GM19468 (cell line): Measurements from ENCODE around the gene DDX21.
"Not testable (repeated sequence)": the region's sequence is repeated elsewhere in the genome, so short reads cannot be mapped to it uniquely, and the experiment has no call there.

Experiments used
- ATAC-seq: cut with Tn5 transposase; IDR thresholded peaks from one replicate; pipeline ENCODE4 v1.9.1; 2021; ENCODE audit warnings: mild to moderate bottlenecking, moderate library complexity, moderate number of reproducible peaks; ENCODE audit not compliant: unreplicated experiment; ENCODE audit errors: extremely low read depth

DDX21 gene

GRCh38 chr10:68982389-68982788 lies 26.4 kb downstream of the DDX21 start:
- no peak for ATAC-seq

GRCh38 chr10:68987611-68988010 lies 31.6 kb downstream of the DDX21 start:
- ATAC-seq = no peak

- ATAC-seq = peak; percentile 77
These were observed 32.8 kb downstream of the DDX21 start, which contains the start of gene KIFBP for GRCh38 chr10:68988530-68989316. Gene KIFBP, plus strand, starts transcription at chr10:68988803. Its CDS starts 30 bp downstream, at chr10:68988833.

- ATAC-seq = no peak
These were observed 33.5 kb downstream of the DDX21 start for GRCh38 chr10:68989317-68989990.

GRCh38 chr10:68992636-68993440 lies 36.9 kb downstream of the DDX21 start:
- no peak for ATAC-seq

- no peak for ATAC-seq
These were observed 41.2 kb downstream of the DDX21 start for GRCh38 chr10:68997211-68997610.

GRCh38 chr10:69004821-69005220 lies 48.9 kb downstream of the DDX21 start:
- ATAC-seq = no peak

DNA sequence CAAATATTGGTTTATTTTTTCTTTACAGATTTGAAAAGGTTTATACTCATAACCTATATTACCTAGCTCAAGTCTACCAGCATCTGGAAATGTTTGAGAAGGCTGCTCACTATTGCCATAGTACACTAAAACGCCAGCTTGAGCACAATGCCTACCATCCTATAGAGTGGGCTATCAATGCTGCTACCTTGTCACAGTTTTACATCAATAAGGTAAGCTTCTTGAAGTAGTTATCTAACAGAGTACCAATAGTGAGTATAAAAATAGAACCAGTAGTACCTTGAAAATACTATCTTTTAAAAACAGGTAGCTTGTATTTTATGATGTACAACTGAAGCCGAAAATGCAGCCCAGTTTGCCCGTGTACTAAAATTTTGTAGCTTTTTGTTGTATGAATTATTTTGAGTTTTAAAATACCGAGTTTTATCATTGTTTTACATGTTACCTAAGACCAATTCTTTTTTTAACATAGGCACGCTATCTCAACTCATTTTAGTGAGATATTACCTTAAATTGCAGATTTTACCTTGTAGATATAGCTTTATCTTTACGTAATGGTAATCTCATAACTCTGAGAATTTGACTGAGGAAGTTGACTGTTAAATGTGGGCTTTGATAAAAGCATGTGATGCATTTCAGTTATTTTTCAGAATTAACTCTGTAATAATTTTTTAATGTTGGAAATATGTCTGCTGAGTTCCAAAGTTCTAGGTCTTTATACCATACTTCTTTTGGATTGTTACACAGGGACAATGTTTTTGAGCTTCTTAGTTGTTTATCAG lies 49.9 kb downstream of the DDX21 start:
- no peak for ATAC-seq

DNA sequence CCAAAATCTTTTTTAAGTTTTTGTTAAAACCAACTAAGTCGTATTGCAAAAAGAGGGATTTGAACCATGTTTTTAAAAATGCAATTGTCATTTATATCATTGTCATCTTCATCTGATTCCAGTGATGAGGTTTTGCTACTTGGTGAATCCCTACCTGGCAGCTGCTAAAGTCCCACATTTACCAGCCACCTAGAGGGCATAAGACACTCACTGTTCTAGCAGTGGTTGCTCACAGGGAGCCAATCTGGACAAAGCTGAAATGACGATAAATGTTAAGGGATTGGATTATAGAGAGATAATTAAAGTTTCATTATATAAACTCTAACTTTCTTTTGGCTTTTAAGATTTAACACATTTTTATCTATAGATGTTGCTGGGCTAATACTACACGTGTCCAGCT lies 51.3 kb downstream of the DDX21 start:
- no peak for ATAC-seq

DNA sequence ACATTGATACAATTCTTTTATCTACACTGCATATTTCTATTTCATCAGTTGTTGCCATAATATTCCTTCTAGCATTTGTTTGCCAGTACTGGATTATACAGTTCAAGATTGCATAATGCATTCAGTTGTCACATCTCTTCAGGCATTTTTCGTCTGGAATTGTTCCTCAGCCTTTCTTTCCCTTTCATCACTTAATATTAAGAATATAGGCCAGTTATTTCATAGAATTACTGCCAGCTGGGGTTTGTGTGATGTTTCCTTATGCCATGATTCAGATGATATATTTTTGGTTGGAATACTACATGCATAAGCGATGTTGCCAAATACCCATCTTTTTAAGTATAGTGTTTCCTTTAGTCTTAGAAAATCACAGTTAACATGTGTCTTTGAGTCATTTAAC lies 53.4 kb downstream of the DDX21 start:
- no peak for ATAC-seq

DNA sequence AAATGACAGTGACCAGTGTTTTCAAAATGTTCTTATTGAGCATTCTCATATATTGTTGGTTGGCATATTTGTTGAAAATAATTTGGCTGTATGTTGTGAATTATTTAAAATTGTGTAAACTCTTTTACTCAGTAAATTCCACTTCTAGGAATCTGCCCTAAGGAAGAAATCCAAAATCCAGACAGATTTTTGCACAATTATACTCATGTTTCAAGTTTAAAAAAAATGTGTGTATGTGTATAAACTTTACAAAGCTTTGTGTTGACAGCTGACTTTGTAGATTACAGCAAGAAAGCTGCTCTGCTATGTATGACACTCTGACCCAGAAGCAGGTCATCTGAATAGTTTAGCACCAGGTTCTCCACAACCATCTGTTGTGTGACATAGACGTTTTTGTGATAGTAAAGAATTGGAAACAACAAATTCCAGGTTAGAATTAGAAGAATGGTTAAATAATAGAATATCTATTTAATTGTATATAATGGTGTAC lies 54.2 kb downstream of the DDX21 start:
- ATAC-seq = no peak

DNA sequence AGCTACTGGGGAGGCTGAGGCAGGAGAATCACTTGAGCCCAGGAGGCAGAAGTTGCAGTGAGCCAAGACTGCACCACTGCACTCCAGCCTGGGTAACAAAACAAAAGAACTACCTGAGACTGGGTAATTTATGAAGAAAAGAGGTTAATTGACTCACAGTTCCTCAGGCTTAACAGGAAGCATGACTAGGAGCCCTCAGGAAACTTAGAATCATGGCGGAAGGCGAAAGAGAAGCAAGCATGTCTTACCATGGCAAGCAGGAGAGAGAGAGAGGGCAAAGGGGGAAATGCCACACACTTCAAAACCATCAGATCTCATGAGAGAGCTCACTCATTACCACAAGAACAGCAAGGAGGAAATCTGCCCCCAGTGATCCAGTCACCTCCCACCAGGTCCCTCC lies 56.8 kb downstream of the DDX21 start:
- not testable (repeated sequence) for ATAC-seq

DNA sequence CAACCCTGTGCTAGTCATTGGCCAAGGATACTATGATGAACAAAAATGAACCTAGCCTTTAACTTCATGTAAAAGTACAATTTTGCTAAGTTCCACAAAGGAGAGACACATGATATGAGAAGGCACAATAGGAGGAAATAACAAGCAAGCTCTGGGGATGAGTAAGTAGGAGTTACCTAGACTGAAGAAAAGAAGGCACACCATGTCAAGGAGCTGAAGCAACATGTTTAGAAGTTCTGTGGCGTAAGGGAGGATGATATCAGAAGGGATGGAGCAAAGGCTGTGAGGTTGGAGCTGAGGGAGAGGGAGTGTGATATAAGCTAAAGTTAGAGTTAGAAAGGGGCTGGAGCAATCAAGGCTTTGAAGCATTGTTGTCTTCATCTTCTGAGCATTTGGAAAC lies 58.2 kb downstream of the DDX21 start:
- ATAC-seq = no peak

DNA sequence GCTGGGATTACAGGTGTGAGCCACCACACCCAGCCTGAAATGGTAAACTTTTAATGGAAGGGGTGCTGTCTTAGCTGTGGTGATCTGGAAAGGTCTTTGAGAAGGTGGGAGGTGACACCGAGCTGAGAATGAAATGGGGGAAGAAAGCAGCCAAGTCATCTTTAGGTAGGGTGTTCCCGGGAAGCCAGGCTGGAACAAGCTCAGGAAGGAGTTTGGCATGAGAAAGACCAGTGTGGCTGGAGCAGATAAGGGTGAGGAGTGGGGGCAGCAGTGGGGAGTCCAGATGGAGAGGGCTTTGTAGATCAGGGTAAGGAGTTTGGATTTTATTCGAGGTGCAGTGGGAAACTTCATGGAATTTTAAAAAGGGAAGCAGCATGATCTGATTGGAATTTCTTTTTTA lies 62.6 kb downstream of the DDX21 start:
- no peak for ATAC-seq

GRCh38 chr10:69022611-69023010 lies 66.6 kb downstream of the DDX21 start:
- no peak for ATAC-seq

DNA sequence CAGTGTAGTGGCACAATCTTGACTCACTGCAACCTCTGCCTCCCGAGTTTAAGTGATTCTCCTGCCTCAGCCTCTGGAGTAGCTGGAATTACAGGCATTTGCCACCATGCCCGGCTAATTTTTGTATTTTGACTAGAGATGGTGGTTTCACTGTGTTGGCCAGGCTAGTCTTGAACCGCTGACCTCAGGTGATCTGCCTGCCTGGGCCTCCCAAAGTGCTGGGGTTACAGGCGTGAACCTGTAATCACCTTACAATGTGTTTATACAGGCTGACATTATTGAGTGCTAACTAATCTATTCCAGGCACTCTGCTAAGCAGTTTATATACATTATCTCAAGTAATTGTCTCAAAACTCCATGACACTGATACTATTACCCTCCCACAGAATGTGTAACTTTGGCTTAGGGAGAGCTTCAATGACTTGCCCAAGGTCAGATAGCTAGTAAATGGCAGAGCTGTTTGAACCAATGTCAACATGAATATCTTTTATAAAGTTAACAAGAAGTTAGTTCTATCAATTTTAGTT lies 69.5 kb downstream of the DDX21 start:
- no peak for ATAC-seq

DNA sequence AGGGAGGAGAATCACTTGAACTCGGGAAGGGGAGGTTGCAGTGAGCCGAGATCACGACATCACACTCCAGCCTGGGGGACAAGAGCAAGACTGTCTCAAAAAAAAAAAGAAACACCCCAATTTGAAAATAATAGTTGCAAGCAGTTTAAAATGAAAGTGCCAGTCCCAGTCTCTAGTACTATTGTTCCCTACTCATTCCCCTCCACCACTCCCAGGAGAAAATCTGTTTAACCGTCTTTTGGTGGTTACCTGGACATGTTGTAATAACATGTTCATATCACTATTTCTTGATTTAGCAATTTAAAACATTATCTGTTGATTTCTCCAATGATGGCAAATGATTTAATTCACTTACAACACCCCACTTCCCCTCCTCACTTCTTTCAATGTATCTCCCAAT lies 77.3 kb downstream of the DDX21 start:
- no peak for ATAC-seq
